ENCODE results near the gene DBR1.

DBR1 gene

DNA sequence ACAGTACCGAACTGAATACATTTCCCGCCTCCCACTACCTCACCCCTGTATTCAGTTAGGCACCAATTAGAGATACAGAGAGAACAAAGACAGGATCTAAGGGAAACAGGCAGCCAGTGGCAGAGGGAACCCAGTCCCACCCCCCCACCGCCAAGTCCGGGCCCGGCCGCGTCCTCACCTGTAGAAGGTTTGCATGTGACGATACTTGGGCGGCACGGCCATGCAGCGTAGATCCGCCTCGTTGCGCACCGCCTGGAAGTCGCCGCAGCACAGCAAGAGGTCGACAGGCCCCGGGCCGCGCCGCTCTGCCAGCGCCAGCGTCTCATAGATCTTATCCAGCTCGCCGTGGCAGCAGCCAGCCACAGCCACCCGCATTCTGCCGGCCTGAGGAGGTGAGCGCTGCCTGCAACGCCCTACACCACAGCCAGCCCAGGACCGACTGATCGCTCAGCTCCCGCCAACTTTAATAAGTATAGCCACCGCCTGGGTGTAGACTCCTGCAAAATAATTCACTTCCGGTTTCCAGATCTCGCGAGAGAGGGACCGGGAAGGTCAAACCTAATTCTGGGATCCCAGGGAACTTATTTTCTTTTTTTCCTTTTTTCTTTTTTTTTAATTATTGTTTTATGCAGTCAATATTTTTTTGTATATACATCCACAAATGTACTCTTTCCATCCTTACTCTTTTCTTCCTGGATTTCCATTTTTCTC lies at the start of gene DBR1:
Gene DBR1, minus strand, starts transcription at position 501 of the 711 bp plus-strand sequence. Its CDS starts 126 bp downstream, at position 375.
- Histone ChIP-seq H3K27me3 (no peaks in the 10 kb centered on the region), H3K27ac (peak within 1 kb of the TSS; percentile 88), H3K4me3 (ENCODE audit: low read depth in 1 of 2, low read length in 1 of 2) (peak within 1 kb of the TSS; percentile 72 to 90), H3K36me3 (peaks cover 15% of the 10 kb centered on the region), H3K4me1 (ENCODE audit: control insufficient read depth in 1 of 2, insufficient read depth in 1 of 2, low read depth in 1 of 2, low read length in 1 of 2) (peaks cover 23 to 25% of the 10 kb centered on the region in 2 experiments), H3K9me3 (no peaks in the 10 kb centered on the region)
- TF ChIP-seq, protein P1, sequence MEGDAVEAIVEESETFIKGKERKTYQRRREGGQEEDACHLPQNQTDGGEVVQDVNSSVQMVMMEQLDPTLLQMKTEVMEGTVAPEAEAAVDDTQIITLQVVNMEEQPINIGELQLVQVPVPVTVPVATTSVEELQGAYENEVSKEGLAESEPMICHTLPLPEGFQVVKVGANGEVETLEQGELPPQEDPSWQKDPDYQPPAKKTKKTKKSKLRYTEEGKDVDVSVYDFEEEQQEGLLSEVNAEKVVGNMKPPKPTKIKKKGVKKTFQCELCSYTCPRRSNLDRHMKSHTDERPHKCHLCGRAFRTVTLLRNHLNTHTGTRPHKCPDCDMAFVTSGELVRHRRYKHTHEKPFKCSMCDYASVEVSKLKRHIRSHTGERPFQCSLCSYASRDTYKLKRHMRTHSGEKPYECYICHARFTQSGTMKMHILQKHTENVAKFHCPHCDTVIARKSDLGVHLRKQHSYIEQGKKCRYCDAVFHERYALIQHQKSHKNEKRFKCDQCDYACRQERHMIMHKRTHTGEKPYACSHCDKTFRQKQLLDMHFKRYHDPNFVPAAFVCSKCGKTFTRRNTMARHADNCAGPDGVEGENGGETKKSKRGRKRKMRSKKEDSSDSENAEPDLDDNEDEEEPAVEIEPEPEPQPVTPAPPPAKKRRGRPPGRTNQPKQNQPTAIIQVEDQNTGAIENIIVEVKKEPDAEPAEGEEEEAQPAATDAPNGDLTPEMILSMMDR (IDR thresholded peaks at IDR 0.05), result no peak

DNA sequence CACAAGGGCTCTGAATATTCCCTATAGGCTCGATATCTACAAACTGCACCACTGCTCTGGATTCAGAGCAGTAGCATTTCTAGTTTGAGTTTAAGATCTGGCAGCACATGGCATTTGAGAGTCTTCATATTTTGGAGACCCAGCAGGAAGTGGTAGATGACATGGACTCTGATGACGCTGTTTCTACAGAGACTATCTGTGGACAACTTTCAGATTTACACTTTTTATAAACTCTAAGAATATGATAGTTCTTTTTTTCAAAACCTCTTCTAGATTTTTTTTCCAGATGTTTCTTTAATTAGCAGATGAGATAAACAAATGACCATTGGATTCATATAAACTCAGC lies 48.2 kb upstream of the DBR1 start:
- Histone ChIP-seq H3K4me3 (ENCODE audit: low read depth in 1 of 2, low read length in 1 of 2) (peak overlapping the region; percentile 48 to 50), H3K27ac (peak overlapping the region; percentile 83), H3K4me1 (ENCODE audit: control insufficient read depth in 1 of 2, insufficient read depth in 1 of 2, low read depth in 1 of 2, low read length in 1 of 2) (peaks cover 44 to 46% of the 10 kb centered on the region in 2 experiments), H3K9me3 (no peaks in the 10 kb centered on the region), H3K36me3 (peaks cover 38% of the 10 kb centered on the region), H3K27me3 (no peaks in the 10 kb centered on the region)
- TF ChIP-seq, protein P1 (IDR thresholded peaks at IDR 0.05), result no peak

GRCh38 chr3:138222131-138222941 lies 47.6 kb upstream of the DBR1 start:
- peaks cover 44 to 46% of the 10 kb centered on the region in 2 experiments for H3K4me1 ChIP-seq (ENCODE audit: control insufficient read depth in 1 of 2, insufficient read depth in 1 of 2, low read depth in 1 of 2, low read length in 1 of 2)
- H3K27me3 ChIP-seq, result no peaks in the 10 kb centered on the region
- peaks cover 37% of the 10 kb centered on the region for H3K36me3 ChIP-seq
- H3K27ac ChIP-seq, result peak overlapping the region; percentile 83
- H3K9me3 ChIP-seq, result no peaks in the 10 kb centered on the region
- TF ChIP-seq, protein P1 (IDR thresholded peaks at IDR 0.05), result no peak
- peak overlapping the region; percentile 48 to 50 for H3K4me3 ChIP-seq (ENCODE audit: low read depth in 1 of 2, low read length in 1 of 2)

GRCh38 chr3:138220788-138221187 lies 46.1 kb upstream of the DBR1 start:
- Histone ChIP-seq H3K4me1 (ENCODE audit: control insufficient read depth in 1 of 2, insufficient read depth in 1 of 2, low read depth in 1 of 2, low read length in 1 of 2) (peaks cover 44 to 46% of the 10 kb centered on the region in 2 experiments), H3K36me3 (peaks cover 24% of the 10 kb centered on the region), H3K27me3 (no peaks in the 10 kb centered on the region), H3K9me3 (no peaks in the 10 kb centered on the region), H3K27ac (peak overlapping the region; percentile 83), H3K4me3 (ENCODE audit: low read depth in 1 of 2, low read length in 1 of 2) (no peak overlapping the region)
- TF ChIP-seq, protein P1 (IDR thresholded peaks at IDR 0.05), result no peak

DNA sequence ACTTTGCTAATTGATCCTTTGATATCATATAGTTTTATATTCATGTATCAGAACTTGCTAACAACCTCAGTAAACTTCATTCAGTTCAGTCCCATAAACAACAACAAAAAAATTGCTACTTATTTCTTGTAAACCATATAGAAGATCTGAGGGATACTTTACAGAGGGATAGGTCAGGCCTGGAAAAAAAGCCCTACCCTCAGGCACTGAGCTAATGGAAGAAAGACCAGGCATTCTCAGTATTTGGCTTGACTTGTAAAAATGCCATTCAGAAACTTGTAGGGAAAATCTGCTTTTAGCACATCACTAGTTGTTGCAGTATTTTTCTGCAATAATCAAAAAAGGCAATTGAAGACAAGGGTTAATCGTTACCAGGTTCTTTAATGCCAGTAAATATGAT lies 45.5 kb upstream of the DBR1 start:
- Histone ChIP-seq H3K36me3 (peaks cover 19% of the 10 kb centered on the region), H3K4me3 (ENCODE audit: low read depth in 1 of 2, low read length in 1 of 2) (no peak overlapping the region), H3K4me1 (ENCODE audit: control insufficient read depth in 1 of 2, insufficient read depth in 1 of 2, low read depth in 1 of 2, low read length in 1 of 2) (peaks cover 44 to 46% of the 10 kb centered on the region in 2 experiments), H3K9me3 (no peaks in the 10 kb centered on the region), H3K27ac (peak overlapping the region; percentile 59), H3K27me3 (no peaks in the 10 kb centered on the region)
- TF ChIP-seq, protein P1 (IDR thresholded peaks at IDR 0.05), result no peak
